M059J (cell line): ENCODE measurements around the gene ZNF570. TPM values are rescaled to one million over a fixed set of nuclear protein-coding genes. Genes with fewer than 3 reads are reported as not detected.

ENCODE experiments used
- DNase-seq: peaks from one replicate; pipeline ENCODE4 v3.0.0-alpha.2; 2012; ENCODE audit warnings: low read depth
- total RNA-seq: library from RNA; depleted of rRNA; stranded (reverse); fragments of >200 nt; shearing (Covaris generic); gene quantifications from 2 replicates; pipeline ENCODE4 v1.2.3, GENCODE V29; 2014; rRNA removed

The ZNF570 gene
- total RNA-seq = 3.9 and 6.6 TPM in 2 replicates

GRCh38 chr19:37468961-37469777, at the start of gene ZNF570:
Gene ZNF570, plus strand, starts transcription at chr19:37469356. Its CDS starts 999 bp downstream, at chr19:37470355.
- peak; percentile 87 for DNase-seq

DNA sequence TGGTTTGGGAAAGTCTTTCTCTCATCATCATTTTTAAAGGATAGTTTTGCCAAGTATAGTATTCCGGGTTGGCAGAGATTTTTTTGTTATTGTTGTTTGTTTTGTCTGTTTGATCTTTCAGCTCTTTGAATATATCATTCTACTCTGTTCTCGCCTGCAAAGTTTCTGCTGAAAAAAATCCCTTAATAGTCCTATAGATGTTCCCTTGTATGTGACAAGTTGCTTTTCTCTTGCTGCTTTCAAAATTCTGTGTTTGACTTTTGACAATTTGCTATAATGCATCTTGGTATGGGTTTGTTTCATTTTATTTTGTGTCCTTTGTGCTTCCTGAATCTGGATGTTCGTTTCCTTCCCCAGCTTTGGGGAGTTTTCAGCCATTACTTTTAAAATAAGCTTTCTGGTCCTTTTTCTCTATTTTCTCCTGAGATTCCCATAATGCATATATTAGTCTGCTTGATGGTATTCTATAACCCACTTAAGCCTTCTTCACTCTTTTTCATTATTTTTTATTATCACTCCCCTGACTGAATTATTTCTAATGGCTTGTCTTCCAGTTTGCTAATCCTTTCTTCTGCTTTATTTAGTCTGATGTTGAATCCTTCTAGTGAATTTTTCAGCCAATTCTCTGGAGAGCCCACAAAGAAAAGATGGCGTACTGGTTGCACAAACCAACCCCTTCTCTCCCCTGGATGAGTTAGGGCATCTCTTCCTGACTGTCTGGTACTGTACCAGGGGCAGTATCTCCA, 16.5 kb upstream of the ZNF570 start:
- no peak for DNase-seq

DNA sequence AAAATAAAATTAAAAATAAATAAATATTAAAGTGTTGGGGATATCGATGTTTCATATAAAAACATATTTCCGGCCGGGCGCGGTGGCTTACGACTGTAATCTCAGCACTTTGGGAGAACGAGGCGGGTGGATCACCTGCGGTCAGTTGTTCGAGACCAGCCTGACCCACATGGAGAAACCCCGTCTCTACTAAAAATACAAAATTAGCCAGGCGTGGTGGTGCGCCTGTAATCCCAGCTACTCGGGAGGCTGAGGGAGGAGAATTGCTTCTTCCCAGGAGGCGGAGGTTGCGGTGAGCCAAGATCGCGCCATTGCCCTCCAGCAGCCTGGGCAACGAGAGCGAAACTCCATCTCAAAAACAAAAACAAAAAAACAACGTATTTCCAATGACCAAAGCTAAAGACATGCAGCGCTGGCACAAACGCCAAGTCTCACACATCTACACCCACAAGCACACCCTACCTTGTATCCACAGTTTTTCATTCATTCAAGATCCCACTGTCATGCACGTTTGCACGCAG, 2.8 kb upstream of the ZNF570 start:
- DNase-seq = no peak

- DNase-seq = peak; percentile 93
Measured at GRCh38 chr19:37466798-37467607, 2.2 kb upstream of the ZNF570 start, which contains the start of gene ZNF569. Gene ZNF569, minus strand, starts transcription at chr19:37467444. Its CDS starts 22,523 bp downstream, at chr19:37444921.

- no peak for DNase-seq
Measured at GRCh38 chr19:37467608-37468090, 1.5 kb upstream of the ZNF570 start.

DNA sequence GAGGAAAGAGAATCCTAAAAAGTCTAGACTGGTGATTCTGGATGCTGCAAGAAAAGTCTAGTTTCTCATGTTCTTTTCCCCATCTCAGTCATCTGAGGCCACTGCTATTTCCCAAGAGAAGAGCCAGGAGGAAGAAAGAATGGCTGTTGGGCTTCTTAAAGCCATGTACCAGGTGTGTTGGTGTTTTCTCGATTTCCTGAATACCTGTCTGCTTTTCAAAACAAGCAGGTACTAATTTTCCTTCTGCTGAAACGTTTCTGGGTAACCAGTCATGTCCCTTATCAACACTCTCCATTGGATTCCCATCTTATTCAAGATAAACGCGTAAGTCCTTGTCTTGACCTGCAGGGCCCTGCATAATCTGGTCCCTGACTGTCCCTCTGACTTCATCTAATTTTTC, 1.1 kb downstream of the ZNF570 start:
- DNase-seq = no peak

DNA sequence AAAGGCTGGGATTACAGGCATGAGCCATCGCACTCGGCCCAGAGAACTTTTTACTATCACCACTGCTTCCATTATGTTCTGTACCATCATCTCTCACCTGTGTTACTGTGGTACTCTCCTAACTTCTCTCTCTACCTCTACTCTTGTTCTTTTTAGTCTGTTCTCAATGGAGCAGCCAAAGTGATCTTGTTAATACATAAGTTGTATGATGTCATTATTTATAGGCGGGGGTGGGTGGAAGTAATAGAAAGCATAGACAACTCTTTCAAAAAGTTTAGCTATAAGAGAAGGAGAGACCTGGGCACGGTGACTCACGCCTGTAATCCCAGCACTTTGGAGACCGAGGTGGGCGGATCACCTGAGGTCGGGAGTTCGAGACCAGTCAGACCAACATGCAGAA, 3.0 kb downstream of the ZNF570 start:
- no peak for DNase-seq

DNA sequence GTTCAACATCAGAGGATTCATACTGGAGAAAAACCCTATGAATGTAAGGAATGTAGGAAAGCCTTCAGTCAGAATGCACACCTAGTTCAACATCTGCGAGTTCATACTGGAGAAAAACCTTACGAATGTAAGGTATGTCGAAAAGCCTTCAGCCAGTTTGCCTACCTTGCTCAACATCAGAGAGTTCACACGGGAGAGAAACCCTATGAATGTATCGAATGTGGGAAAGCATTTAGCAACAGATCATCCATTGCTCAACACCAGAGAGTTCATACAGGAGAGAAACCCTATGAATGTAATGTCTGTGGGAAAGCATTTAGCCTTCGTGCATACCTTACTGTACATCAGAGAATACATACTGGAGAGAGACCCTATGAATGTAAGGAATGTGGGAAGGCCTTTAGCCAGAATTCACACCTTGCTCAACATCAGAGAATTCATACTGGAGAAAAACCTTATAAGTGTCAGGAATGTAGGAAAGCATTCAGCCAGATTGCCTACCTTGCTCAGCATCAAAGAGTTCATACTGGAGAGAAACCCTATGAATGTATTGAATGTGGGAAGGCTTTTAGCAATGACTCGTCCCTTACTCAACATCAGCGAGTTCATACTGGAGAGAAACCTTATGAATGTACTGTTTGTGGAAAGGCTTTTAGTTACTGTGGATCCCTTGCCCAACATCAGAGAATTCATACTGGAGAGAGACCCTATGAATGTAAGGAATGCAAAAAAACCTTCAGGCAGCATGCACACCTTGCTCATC, 15.4 kb downstream of the ZNF570 start:
- no peak for DNase-seq

DNA sequence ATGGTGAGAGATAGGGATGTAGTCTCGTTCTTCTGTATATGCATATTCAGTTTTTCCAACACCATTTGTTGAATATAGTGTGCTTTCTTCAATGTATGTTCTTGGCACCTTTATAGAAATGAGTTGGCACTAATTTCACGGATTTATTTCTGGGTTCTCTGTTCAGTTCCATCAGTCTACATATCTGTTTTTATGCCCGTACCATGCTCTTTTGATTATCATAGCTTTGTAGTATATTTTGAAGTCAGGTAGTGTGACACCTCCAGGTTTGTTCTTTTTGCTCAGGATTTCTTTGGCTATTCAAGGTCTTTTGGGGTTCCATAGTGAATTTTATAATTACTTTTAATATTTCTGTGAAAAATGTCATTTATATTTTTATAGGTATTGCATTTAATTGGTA, 23.1 kb downstream of the ZNF570 start:
- no peak for DNase-seq

GRCh38 chr19:37505958-37506386, 36.8 kb downstream of the ZNF570 start:
- DNase-seq = no peak

DNA sequence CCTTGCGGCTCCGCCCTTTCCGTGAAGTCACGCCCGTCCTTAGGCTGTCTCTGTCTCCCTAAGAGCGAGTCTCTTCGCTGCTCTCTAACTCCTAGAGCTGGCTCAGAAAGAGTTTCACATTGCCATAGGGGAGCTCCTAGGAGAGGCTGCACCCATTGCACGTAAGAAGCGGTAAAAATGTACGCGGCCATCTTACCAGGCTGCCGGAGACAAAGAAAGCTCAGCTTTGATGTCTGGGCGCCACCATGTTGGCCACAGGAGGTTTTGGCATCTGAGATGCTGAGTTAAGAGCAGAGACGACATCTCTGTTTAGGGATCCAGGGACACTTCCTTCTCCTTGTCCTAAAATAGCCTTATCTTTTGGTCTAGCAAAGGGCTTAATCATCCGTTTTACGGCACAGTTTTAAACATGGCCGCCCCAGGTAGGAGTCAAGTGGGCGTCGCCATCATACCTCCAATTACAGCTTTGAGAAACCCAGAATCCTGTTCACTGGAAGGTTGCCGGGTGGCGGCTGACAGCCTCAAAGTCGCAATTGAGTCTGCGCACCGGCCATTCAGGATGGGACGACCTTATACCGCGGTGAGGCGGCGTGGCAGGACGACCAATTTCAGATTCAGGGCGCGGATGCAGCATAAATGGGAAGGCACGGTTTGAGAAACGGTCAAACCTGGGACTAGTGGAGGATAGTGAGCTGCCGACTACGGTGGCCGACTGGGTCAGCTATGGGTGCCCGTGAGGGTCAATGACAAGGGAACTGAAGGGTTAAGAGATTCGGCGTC, 37.4 kb downstream of the ZNF570 start, which contains the start of gene ZNF793:
ZNF793 (plus strand) TSS at position 553 of the 780 bp plus-strand sequence. CDS start 16,501 bp downstream, outside the sequence.
- peak; percentile 91 for DNase-seq

- DNase-seq = no peak
Measured at GRCh38 chr19:37507167-37507464, 38.0 kb downstream of the ZNF570 start.

GRCh38 chr19:37511186-37511585, 42.0 kb downstream of the ZNF570 start:
- DNase-seq = no peak

GRCh38 chr19:37511821-37512220, 42.7 kb downstream of the ZNF570 start:
- DNase-seq = no peak

DNA sequence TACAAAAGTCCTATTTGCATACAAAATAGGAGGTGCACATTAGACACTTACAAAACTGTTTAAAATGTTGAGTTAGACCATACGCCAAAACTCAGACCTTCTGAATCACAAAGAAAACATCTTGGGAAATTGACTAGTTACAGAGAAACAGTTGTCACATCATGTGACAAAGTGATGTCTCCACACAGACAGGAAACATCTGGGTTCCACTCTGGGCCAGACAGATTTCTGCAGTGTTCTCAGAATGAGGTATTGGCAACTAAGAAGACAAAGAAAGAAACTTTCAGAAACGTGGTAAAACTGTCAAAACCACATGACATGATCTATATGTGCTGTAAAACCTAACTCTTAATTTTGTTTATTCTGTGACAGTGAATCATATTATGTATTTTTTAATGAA, 44.2 kb downstream of the ZNF570 start:
- no peak for DNase-seq

DNA sequence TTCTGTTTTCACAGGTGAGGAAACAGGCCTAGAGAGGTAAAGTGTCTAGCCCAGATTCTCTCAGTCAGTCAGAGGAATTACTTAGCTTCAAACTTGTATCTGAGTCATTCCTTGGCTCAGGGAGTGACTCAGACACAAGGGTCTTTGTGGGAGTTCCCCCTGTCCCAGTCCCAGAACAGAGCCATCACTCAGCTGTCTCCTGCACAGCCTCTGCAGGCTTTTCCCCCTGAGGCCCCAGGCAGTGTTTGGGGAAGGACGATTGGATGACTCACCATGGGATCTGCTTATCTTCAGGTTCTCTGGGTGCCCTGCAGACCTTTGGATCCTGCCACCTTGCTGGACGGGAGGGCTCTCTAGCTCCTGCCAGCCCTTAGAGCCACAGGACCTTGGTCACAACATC, 50.7 kb downstream of the ZNF570 start:
- DNase-seq = peak; percentile 88

DNA sequence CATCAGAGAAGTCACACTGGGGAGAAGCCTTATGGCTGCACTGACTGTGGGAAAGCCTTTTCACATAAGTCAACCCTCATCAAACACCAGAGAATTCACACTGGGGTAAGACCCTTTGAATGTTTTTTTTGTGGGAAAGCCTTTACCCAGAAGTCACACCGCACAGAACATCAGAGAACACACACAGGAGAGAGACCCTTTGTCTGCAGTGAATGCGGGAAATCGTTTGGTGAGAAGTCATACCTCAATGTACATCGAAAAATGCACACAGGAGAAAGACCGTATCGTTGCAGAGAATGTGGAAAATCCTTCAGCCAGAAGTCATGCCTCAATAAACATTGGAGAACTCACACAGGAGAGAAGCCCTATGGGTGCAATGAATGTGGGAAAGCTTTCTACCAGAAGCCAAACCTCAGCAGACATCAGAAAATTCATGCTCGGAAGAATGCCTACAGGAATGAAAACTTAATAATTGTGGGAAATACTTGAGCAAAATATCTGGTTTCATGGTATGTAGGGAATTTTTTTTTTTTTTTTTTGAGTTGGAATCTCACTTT, 68.3 kb downstream of the ZNF570 start:
- DNase-seq = peak; percentile 11
